Heart left ventricle (tissue), 13 donors: ENCODE measurements around the gene TMEM126B.
"Not testable (repeated sequence)": the region's sequence is repeated elsewhere in the genome, so short reads cannot be mapped to it uniquely, and the experiment has no call there.

Experiments
- CTCF ChIP-seq, 12 donors: fragments of 200-600 bp; sonication (generic) in 4 of 12; IDR thresholded peaks; one replicate each; pipeline versions ENCODE4 v1.5.0 to v1.8.0; 2018 to 2022; ENCODE audit warnings: antibody characterized with exemption in 12 of 12, mild to moderate bottlenecking in 5 of 12
- POLR2A ChIP-seq, 2 donors: fragments of 450-650 bp; IDR thresholded peaks; one replicate each; pipeline ENCODE4 v1.6.1; 2017; ENCODE audit warnings: antibody characterized with exemption in 2 of 2, mild to moderate bottlenecking in 2 of 2, moderate library complexity in 2 of 2
- donor health status: ischemic (EF 13 %, LVEDD 7.1; RV severe dilation, severe dysfunction).
- donor health status: DM: no; HTN: yes; CAD: no.
- donor health status: DM: no; HTN: no; CAD: no.
- donor health status: ischemic (EF 25% LVEDD 6.9; RV normal size, moderate dysfunction).
- donor health status: ischemic (EF 25% LVEDD 5.7; RV mildly dilated, moderate dysfunction).
- donor health status: ischemic (EF 35%, LVEDD 5.7; RV mildly dilated, moderate dysfunction).
- donor health status: nonischemic (EF 11% LVEDD 7.7; RV severe dilation, severe dysfunction).
- donor health status: DM: yes; HTN: yes; CAD: no.
- donor health status: PGD.
- donor health status: ischemic (EF 29% LVEDD 5.4; RV normal size, mild dysfunction).
- donor health status: nonischemic (EF 23%, LVEDD 6.1; RV moderate dilation, normal function).

- not testable (repeated sequence) for TF ChIP-seq CTCF, POLR2A (IDR thresholded peaks at IDR 0.05)
These were observed 42.7 kb downstream of the TMEM126B start for GRCh38 chr11:85670949-85671663.
